ENCODE measurements around the gene INTS4. TPM values are rescaled to one million over a fixed set of nuclear protein-coding genes. Genes with fewer than 3 reads are reported as not detected.

The INTS4 gene
- polyA plus RNA-seq, 3 donors = 23.5 to 41.7 (median 29.0) TPM

DNA sequence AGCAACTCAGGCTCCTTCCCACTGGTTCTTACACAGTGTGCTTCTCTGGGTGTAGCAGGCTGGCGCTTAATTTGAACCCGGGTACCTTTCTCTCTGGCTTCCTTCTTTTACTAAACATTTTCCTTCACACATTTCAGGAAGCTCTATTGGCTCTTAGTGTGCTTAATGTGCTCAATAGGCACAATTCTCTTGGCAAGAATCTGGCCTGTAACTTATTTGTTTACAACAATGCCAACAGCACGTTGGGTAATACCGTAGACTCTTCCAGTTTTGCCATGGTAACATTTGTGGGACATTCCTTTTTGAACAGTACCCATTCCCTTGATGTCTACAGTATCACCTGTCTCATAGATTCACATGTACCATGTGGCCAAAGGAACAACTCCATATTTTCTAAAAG lies 125.7 kb downstream of the INTS4 start:
- Histone ChIP-seq H3K4me3 (replicated peaks in 1 of 3; ENCODE audit: low read depth in 2 of 3, low read length in 3 of 3) (no peak overlapping the region), H3K36me3 (replicated peaks in 1 of 2; ENCODE audit: control insufficient read depth in 1 of 2, insufficient read depth in 2 of 2, low read length in 2 of 2) (peaks cover 19 to 36% of the 10 kb centered on the region in 2 donors), H4K20me1 (ENCODE audit: insufficient read depth, low read length) (no peaks in the 10 kb centered on the region), H3K27me3 (ENCODE audit: control insufficient read depth in 2 of 2, insufficient read depth in 2 of 2, low read length in 2 of 2) (no peaks in the 10 kb centered on the region), H3K79me2 (ENCODE audit: insufficient read depth, low read length) (no peaks in the 10 kb centered on the region), H3K27ac (ENCODE audit: low read depth in 1 of 2, low read length in 2 of 2) (no peak overlapping the region), H3K4me1 (ENCODE audit: control insufficient read depth in 1 of 2, insufficient read depth in 2 of 2, low read length in 2 of 2) (no peaks in the 10 kb centered on the region), H3K9ac (ENCODE audit: insufficient read depth, low read length, poor library complexity, severe bottlenecking) (no peak overlapping the region), H2AFZ (ENCODE audit: insufficient read depth, low read depth, low read length, poor library complexity, severe bottlenecking) (no peak overlapping the region), H3K4me2 (replicated peaks; ENCODE audit: extremely low read depth, low read length, poor library complexity, severe bottlenecking) (no peak overlapping the region), H3K9me3 (replicated peaks in 1 of 2; ENCODE audit: control insufficient read depth in 1 of 2, insufficient read depth in 1 of 2, low read length in 2 of 2) (no peaks in the 10 kb centered on the region)
- Mint-ChIP-seq H3K4me3 (no peak overlapping the region), H3K4me1 (no peaks in the 10 kb centered on the region), H3K27ac (no peak overlapping the region), H3K27me3 (ENCODE audit: low read depth in 3 of 3) (no peaks in the 10 kb centered on the region), H3K36me3 (peaks cover 19 to 38% of the 10 kb centered on the region in 2 donors), H3K9me3 (no peaks in the 10 kb centered on the region)
- WGBS (ENCODE audit: insufficient coverage) = 98% methylated on average over 4 of the region's 4 CpGs
- intact Hi-C loops (cut with micrococcal nuclease) = no loop called here
- DNase-seq = no peak
- TF ChIP-seq, protein P1, sequence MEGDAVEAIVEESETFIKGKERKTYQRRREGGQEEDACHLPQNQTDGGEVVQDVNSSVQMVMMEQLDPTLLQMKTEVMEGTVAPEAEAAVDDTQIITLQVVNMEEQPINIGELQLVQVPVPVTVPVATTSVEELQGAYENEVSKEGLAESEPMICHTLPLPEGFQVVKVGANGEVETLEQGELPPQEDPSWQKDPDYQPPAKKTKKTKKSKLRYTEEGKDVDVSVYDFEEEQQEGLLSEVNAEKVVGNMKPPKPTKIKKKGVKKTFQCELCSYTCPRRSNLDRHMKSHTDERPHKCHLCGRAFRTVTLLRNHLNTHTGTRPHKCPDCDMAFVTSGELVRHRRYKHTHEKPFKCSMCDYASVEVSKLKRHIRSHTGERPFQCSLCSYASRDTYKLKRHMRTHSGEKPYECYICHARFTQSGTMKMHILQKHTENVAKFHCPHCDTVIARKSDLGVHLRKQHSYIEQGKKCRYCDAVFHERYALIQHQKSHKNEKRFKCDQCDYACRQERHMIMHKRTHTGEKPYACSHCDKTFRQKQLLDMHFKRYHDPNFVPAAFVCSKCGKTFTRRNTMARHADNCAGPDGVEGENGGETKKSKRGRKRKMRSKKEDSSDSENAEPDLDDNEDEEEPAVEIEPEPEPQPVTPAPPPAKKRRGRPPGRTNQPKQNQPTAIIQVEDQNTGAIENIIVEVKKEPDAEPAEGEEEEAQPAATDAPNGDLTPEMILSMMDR (IDR thresholded peaks at IDR 0.05) = no peak

DNA sequence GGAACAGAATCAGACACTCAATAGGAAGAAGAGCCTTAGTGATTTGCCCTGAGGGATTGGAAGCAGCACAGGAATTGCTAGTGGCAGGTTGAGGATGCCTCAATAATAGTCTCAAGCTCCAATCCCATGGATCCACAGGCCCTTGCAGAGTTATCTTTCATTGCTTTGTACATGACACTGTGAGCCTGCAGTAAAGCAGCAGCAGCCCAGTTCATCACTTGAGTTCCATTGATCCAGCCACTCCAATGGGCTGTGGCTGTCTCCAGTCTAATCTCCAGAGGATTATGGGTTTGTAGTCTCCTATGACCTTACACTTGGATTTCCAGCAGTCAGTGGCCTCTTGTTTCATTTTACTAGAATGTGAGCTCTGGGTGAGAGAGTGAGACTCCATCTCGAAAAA lies 128.1 kb downstream of the INTS4 start:
- no peaks in the 10 kb centered on the region for H3K79me2 ChIP-seq (ENCODE audit: insufficient read depth, low read length)
- no peak overlapping the region for H3K9ac ChIP-seq (ENCODE audit: insufficient read depth, low read length, poor library complexity, severe bottlenecking)
- no peak overlapping the region for H3K4me2 ChIP-seq (replicated peaks; ENCODE audit: extremely low read depth, low read length, poor library complexity, severe bottlenecking)
- Mint-ChIP-seq H3K9me3 (no peaks in the 10 kb centered on the region), H3K36me3 (peaks cover 16 to 26% of the 10 kb centered on the region in 2 donors), H3K27me3 (ENCODE audit: low read depth in 3 of 3) (no peaks in the 10 kb centered on the region), H3K4me3 (no peak overlapping the region), H3K27ac (no peak overlapping the region), H3K4me1 (no peaks in the 10 kb centered on the region)
- no peaks in the 10 kb centered on the region for H4K20me1 ChIP-seq (ENCODE audit: insufficient read depth, low read length)
- no peaks in the 10 kb centered on the region for H3K27me3 ChIP-seq (ENCODE audit: control insufficient read depth in 2 of 2, insufficient read depth in 2 of 2, low read length in 2 of 2)
- WGBS (ENCODE audit: insufficient coverage) = no CpG with 5 or more reads among the region's 1 CpG
- DNase-seq = no peak
- TF ChIP-seq, protein P1 (IDR thresholded peaks at IDR 0.05) = no peak
- H3K9me3 ChIP-seq (replicated peaks in 1 of 2; ENCODE audit: control insufficient read depth in 1 of 2, insufficient read depth in 1 of 2, low read length in 2 of 2) = no peaks in the 10 kb centered on the region
- H3K4me1 ChIP-seq (ENCODE audit: control insufficient read depth in 1 of 2, insufficient read depth in 2 of 2, low read length in 2 of 2) = no peaks in the 10 kb centered on the region
- H3K36me3 ChIP-seq (replicated peaks in 1 of 2; ENCODE audit: control insufficient read depth in 1 of 2, insufficient read depth in 2 of 2, low read length in 2 of 2) = peaks cover 8 to 16% of the 10 kb centered on the region in 2 donors
- H3K27ac ChIP-seq (ENCODE audit: low read depth in 1 of 2, low read length in 2 of 2) = no peak overlapping the region
- no peak overlapping the region for H2AFZ ChIP-seq (ENCODE audit: insufficient read depth, low read depth, low read length, poor library complexity, severe bottlenecking)
- intact Hi-C loops (cut with micrococcal nuclease) = no loop called here
- H3K4me3 ChIP-seq (replicated peaks in 1 of 3; ENCODE audit: low read depth in 2 of 3, low read length in 3 of 3) = no peak overlapping the region

Data from CD14-positive monocyte (primary cell).